Measurements from ENCODE around the gene ROBO1.
"Not testable (repeated sequence)": the region's sequence is repeated elsewhere in the genome, so short reads cannot be mapped to it uniquely, and the experiment has no call there.

Gene ROBO1

GRCh38 chr3:79211586-79212359, 556.0 kb downstream of the ROBO1 start:
- Mint-ChIP-seq H3K36me3 (ENCODE audit: insufficient read depth) (no peaks in the 10 kb centered on the region), H3K4me1 (no peaks in the 10 kb centered on the region), H3K9me3 (peaks cover 11% of the 10 kb centered on the region), H3K27ac (ENCODE audit: low read depth) (no peak overlapping the region), H3K4me3 (no peak overlapping the region), H3K27me3 (no peaks in the 10 kb centered on the region)
- no peak for ATAC-seq (replicated peaks; ENCODE audit: extremely low read depth, poor library complexity, severe bottlenecking)
- no peak for DNase-seq (ENCODE audit: low spot score in 2 of 2)

GRCh38 chr3:79204351-79204750, 563.4 kb downstream of the ROBO1 start:
- no peak overlapping the region for H3K27ac Mint-ChIP-seq (ENCODE audit: low read depth)
- ATAC-seq (replicated peaks; ENCODE audit: extremely low read depth, poor library complexity, severe bottlenecking) (no peak), DNase-seq (ENCODE audit: low spot score in 2 of 2) (no peak)
- peaks cover 17% of the 10 kb centered on the region for H3K9me3 Mint-ChIP-seq
- no peak overlapping the region for H3K4me3 Mint-ChIP-seq
- H3K36me3 Mint-ChIP-seq (ENCODE audit: insufficient read depth) = no peaks in the 10 kb centered on the region
- no peaks in the 10 kb centered on the region for H3K4me1 Mint-ChIP-seq
- no peaks in the 10 kb centered on the region for H3K27me3 Mint-ChIP-seq

GRCh38 chr3:79203144-79203519, 564.7 kb downstream of the ROBO1 start:
- ATAC-seq (replicated peaks; ENCODE audit: extremely low read depth, poor library complexity, severe bottlenecking) (no peak), DNase-seq (ENCODE audit: low spot score in 2 of 2) (no peak)
- Mint-ChIP-seq H3K27ac (ENCODE audit: low read depth) (no peak overlapping the region), H3K4me1 (no peaks in the 10 kb centered on the region), H3K36me3 (ENCODE audit: insufficient read depth) (no peaks in the 10 kb centered on the region), H3K4me3 (no peak overlapping the region), H3K27me3 (no peaks in the 10 kb centered on the region), H3K9me3 (peaks cover 12% of the 10 kb centered on the region)

GRCh38 chr3:79202471-79203143, 565.2 kb downstream of the ROBO1 start:
- peaks cover 11% of the 10 kb centered on the region for H3K9me3 Mint-ChIP-seq
- DNase-seq (ENCODE audit: low spot score in 2 of 2) = no peak
- no peak for ATAC-seq (replicated peaks; ENCODE audit: extremely low read depth, poor library complexity, severe bottlenecking)

GRCh38 chr3:79200456-79200855, 567.3 kb downstream of the ROBO1 start:
- H3K4me1 Mint-ChIP-seq = no peaks in the 10 kb centered on the region
- H3K4me3 Mint-ChIP-seq = no peak overlapping the region
- no peak for ATAC-seq (replicated peaks; ENCODE audit: extremely low read depth, poor library complexity, severe bottlenecking)
- DNase-seq (ENCODE audit: low spot score in 2 of 2) = no peak
- no peaks in the 10 kb centered on the region for H3K36me3 Mint-ChIP-seq (ENCODE audit: insufficient read depth)
- peaks cover 22% of the 10 kb centered on the region for H3K9me3 Mint-ChIP-seq
- H3K27me3 Mint-ChIP-seq = no peaks in the 10 kb centered on the region
- no peak overlapping the region for H3K27ac Mint-ChIP-seq (ENCODE audit: low read depth)

More at GRCh38 chr3:79202471-79203143, 565.2 kb downstream of the ROBO1 start:
- Mint-ChIP-seq H3K4me1 (no peaks in the 10 kb centered on the region), H3K36me3 (ENCODE audit: insufficient read depth) (no peaks in the 10 kb centered on the region), H3K27ac (ENCODE audit: low read depth) (no peak overlapping the region), H3K27me3 (no peaks in the 10 kb centered on the region), H3K4me3 (no peak overlapping the region)

GRCh38 chr3:79199966-79200365, 567.8 kb downstream of the ROBO1 start:
- ATAC-seq (replicated peaks; ENCODE audit: extremely low read depth, poor library complexity, severe bottlenecking) (no peak), DNase-seq (ENCODE audit: low spot score in 2 of 2) (no peak)
- peaks cover 22% of the 10 kb centered on the region for H3K9me3 Mint-ChIP-seq
- H3K27me3 Mint-ChIP-seq = no peaks in the 10 kb centered on the region
- no peak overlapping the region for H3K4me3 Mint-ChIP-seq
- H3K27ac Mint-ChIP-seq (ENCODE audit: low read depth) = no peak overlapping the region
- no peaks in the 10 kb centered on the region for H3K36me3 Mint-ChIP-seq (ENCODE audit: insufficient read depth)
- no peaks in the 10 kb centered on the region for H3K4me1 Mint-ChIP-seq

- H3K27me3 Mint-ChIP-seq = no peaks in the 10 kb centered on the region
These were observed 580.4 kb downstream of the ROBO1 start for GRCh38 chr3:79187426-79187825.

GRCh38 chr3:79184251-79184650, 583.5 kb downstream of the ROBO1 start:
- ATAC-seq (replicated peaks; ENCODE audit: extremely low read depth, poor library complexity, severe bottlenecking) (no peak), DNase-seq (ENCODE audit: low spot score in 2 of 2) (no peak)
- Mint-ChIP-seq H3K36me3 (ENCODE audit: insufficient read depth) (no peaks in the 10 kb centered on the region), H3K4me1 (no peaks in the 10 kb centered on the region), H3K4me3 (no peak overlapping the region), H3K9me3 (peaks cover 24% of the 10 kb centered on the region), H3K27ac (ENCODE audit: low read depth) (no peak overlapping the region), H3K27me3 (no peaks in the 10 kb centered on the region)

More at GRCh38 chr3:79187426-79187825, 580.4 kb downstream of the ROBO1 start:
- Mint-ChIP-seq H3K9me3 (peaks cover 14% of the 10 kb centered on the region), H3K4me1 (no peaks in the 10 kb centered on the region), H3K27ac (ENCODE audit: low read depth) (no peak overlapping the region), H3K36me3 (ENCODE audit: insufficient read depth) (no peaks in the 10 kb centered on the region), H3K4me3 (no peak overlapping the region)
- no peak for ATAC-seq (replicated peaks; ENCODE audit: extremely low read depth, poor library complexity, severe bottlenecking)
- no peak for DNase-seq (ENCODE audit: low spot score in 2 of 2)

GRCh38 chr3:79183496-79183895, 584.3 kb downstream of the ROBO1 start:
- DNase-seq (ENCODE audit: low spot score in 2 of 2) (no peak), ATAC-seq (replicated peaks; ENCODE audit: extremely low read depth, poor library complexity, severe bottlenecking) (no peak)
- no peaks in the 10 kb centered on the region for H3K27me3 Mint-ChIP-seq
- no peaks in the 10 kb centered on the region for H3K36me3 Mint-ChIP-seq (ENCODE audit: insufficient read depth)
- H3K27ac Mint-ChIP-seq (ENCODE audit: low read depth) = no peak overlapping the region
- no peaks in the 10 kb centered on the region for H3K4me1 Mint-ChIP-seq
- no peak overlapping the region for H3K4me3 Mint-ChIP-seq
- H3K9me3 Mint-ChIP-seq = peaks cover 24% of the 10 kb centered on the region

GRCh38 chr3:79178471-79179180, 589.2 kb downstream of the ROBO1 start:
- Mint-ChIP-seq H3K27me3 (no peaks in the 10 kb centered on the region), H3K4me3 (no peak overlapping the region), H3K27ac (ENCODE audit: low read depth) (no peak overlapping the region), H3K4me1 (no peaks in the 10 kb centered on the region), H3K36me3 (ENCODE audit: insufficient read depth) (no peaks in the 10 kb centered on the region), H3K9me3 (peaks cover 20% of the 10 kb centered on the region)
- ATAC-seq (replicated peaks; ENCODE audit: extremely low read depth, poor library complexity, severe bottlenecking) (no peak), DNase-seq (ENCODE audit: low spot score in 2 of 2) (no peak)

- Mint-ChIP-seq H3K4me1 (no peaks in the 10 kb centered on the region), H3K36me3 (ENCODE audit: insufficient read depth) (no peaks in the 10 kb centered on the region), H3K4me3 (no peak overlapping the region), H3K9me3 (peaks cover 16% of the 10 kb centered on the region), H3K27me3 (no peaks in the 10 kb centered on the region), H3K27ac (ENCODE audit: low read depth) (no peak overlapping the region)
- no peak for ATAC-seq (replicated peaks; ENCODE audit: extremely low read depth, poor library complexity, severe bottlenecking)
- DNase-seq (ENCODE audit: low spot score in 2 of 2) = no peak
These were observed 591.9 kb downstream of the ROBO1 start for GRCh38 chr3:79175870-79176269.

GRCh38 chr3:79173259-79173658, 594.5 kb downstream of the ROBO1 start:
- H3K27me3 Mint-ChIP-seq; ATAC-seq (replicated peaks; ENCODE audit: extremely low read depth, poor library complexity, severe bottlenecking); H3K36me3 Mint-ChIP-seq (ENCODE audit: insufficient read depth); H3K4me1 Mint-ChIP-seq; H3K27ac Mint-ChIP-seq (ENCODE audit: low read depth); DNase-seq (ENCODE audit: low spot score in 2 of 2); H3K4me3 Mint-ChIP-seq: not testable (repeated sequence)
- H3K9me3 Mint-ChIP-seq = peaks cover 13% of the 10 kb centered on the region

- DNase-seq (ENCODE audit: low spot score in 2 of 2) = no peak
- no peak overlapping the region for H3K27ac Mint-ChIP-seq (ENCODE audit: low read depth)
- H3K4me1 Mint-ChIP-seq = no peaks in the 10 kb centered on the region
- ATAC-seq (replicated peaks; ENCODE audit: extremely low read depth, poor library complexity, severe bottlenecking) = no peak
- H3K9me3 Mint-ChIP-seq = peaks cover 16% of the 10 kb centered on the region
- no peaks in the 10 kb centered on the region for H3K27me3 Mint-ChIP-seq
- no peaks in the 10 kb centered on the region for H3K36me3 Mint-ChIP-seq (ENCODE audit: insufficient read depth)
- no peak overlapping the region for H3K4me3 Mint-ChIP-seq
These were observed 595.6 kb downstream of the ROBO1 start for GRCh38 chr3:79172241-79172640.
